GM19455 (cell line): ENCODE measurements around the gene UBE2QL1.

Experiments
- ATAC-seq: cut with Tn5 transposase; IDR thresholded peaks from one replicate; pipeline ENCODE4 v1.9.1; 2021; ENCODE audit not compliant: unreplicated experiment

Gene UBE2QL1

DNA sequence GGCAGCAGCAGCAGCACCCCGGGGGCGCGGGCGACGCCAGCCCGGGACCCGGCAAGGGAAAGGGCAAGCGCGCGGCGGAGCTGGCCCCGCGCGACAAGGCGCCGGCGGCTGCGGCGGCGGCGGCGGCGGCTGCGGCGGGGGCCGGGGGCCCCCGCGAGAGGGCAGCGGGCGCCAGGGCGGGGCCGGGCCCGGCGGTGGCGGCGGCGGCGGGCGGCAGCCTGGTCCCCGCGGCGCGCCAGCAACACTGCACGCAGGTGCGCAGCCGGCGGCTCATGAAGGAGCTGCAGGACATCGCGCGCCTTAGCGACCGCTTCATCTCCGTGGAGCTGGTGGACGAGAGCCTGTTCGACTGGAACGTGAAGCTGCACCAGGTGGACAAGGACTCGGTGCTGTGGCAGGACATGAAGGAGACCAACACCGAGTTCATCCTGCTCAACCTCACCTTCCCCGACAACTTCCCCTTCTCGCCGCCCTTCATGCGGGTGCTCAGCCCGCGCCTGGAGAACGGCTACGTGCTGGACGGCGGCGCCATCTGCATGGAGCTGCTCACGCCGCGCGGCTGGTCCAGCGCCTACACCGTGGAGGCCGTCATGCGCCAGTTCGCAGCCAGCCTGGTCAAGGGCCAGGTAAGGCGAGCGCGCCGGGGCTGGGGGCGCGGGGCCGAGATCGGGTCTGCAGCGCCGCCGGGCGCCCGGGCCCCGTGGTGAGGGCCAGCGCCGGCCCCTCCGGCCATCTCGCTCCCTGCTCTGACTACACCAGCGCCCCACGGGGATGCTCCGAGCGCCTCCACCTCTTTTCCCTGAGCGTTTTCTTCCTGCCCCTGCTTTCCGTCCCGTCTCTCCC, at the start of gene UBE2QL1:
UBE2QL1 (plus strand) TSS at position 238 of the 843 bp plus-strand sequence; CDS start at position 273, 35 bp downstream.
- ATAC-seq = peak; percentile 63

GRCh38 chr5:6399980-6400910, 48.4 kb upstream of the UBE2QL1 start:
- no peak for ATAC-seq

DNA sequence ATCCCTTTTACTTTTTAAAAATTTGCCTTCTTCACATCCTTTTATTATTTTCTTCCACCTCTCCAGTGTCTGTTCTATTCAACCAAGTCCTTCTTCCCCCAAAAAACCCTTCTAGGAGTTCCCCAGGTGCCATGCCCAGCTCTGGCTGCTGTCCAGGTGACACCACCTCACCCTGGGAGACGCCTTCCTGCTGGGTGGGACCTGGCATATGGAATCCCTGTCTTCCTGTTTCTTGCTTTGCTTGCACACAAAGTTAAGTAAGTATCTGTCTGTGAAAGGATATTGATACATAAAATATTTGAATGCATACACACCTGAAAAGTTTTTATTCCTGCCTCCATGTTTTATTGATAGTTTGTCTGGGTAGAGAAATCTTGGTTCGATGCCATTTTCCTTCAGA, 47.2 kb upstream of the UBE2QL1 start:
- ATAC-seq = no peak

- no peak for ATAC-seq
Observed at GRCh38 chr5:6402939-6403338, 45.7 kb upstream of the UBE2QL1 start.

- no peak for ATAC-seq
Observed at GRCh38 chr5:6403416-6403815, 45.2 kb upstream of the UBE2QL1 start.

- no peak for ATAC-seq
Observed at GRCh38 chr5:6404129-6404528, 44.5 kb upstream of the UBE2QL1 start.

DNA sequence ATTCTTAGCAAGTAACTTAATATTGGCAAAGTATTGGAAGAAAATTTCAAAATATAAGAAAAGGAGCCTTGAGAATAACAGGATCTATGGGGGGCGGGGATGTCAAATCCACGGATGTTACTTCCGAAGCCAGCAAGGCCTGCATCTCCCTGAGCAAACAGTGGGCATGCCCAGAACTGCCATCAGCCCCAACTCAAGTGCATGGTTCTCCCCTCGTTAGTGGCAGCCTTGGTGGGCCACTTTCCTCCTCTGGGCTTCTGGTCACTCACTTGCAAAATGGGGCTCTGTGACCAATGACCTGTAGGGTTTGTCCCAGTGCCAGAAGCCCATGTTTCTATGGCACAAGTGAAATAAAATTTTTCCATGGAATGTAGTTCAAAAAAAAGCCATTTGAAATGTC, 43.1 kb upstream of the UBE2QL1 start:
- ATAC-seq = no peak

DNA sequence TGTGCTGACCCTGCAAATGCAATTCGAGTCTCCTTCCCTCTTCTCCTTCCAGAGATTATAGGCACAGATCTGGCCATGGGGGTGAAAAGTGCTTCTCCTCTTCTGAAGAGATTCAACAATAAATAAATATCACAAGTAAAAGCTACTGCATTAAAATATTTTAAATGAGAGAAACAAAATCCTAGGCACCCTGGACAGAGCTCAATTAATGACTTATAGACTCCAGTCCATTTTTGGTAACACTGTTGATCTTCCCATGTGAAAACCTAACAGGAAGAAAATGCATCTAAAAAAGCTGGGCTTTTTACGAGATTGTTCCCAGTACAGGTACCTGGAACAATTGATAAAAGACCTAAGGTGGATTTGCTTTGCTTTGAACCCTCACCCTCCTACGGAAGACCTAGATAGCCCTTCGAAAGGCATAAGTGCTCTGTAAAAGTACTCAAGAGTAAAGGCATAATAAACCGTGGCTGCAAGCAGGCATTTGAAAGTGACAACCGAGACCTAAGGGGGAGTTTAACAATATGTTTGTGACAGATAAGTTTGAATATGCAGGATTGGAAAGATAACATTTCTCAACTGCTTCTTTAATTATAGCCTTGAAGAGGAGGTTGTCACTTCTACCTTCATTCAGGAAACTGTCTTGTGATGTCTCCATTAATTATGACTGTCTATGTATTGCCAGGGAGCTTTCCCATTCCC, 41.0 kb upstream of the UBE2QL1 start:
- ATAC-seq = no peak

DNA sequence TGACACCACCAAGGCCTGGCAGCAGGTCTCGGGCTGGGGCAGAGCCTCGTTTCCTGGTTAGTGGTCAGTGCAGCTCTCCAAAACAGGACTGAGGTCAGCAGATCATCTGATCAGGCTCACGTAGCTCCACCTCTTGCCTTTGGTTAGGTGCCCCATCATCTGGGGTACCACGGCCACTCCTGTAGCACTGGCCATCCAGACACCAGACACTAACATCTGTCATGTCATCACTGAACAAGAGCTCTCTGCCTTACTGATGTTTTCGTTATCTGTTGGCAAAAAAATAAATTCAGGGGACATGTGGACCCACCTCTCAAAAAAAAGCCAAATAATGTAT, 40.4 kb upstream of the UBE2QL1 start:
- ATAC-seq = no peak

DNA sequence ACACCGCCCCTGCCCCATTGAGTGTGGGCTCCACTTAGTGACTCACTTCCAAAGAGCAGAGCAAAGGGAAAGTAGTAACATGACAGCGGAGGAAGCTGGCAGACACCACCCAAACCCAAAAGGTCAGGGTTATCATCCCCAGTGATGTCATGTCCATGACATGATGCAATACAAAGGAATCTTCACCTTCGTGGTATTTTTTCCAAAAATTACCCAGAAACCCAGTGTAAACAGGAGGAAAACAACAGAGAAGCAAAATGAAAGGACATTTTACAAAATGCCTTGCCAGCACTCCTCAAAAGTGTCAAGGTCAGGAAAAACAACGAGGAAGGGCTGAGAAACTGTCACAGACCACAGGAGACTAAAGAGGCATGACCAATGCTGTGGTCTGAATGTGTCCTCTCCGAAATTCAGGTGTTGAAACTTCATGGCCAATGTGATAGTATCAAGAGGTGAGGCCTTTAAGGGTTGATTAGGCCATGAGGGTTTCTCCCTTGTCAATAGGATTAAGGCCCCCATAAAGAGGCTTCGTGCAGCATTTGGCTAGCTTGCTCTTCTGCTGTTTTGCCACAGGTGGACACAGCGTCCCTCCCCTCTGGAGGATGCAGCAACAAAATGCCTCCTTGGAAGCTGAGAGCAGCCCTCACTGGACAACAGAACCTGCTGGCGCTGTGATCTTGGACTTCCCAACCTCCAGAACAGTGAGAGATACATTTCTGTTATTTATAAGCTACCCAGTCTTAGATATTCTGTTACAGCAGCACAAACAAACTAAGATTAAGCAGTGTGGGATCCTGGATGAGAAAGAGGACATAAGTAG, 39.8 kb upstream of the UBE2QL1 start:
- no peak for ATAC-seq

- ATAC-seq = no peak
Observed at GRCh38 chr5:6410421-6410820, 38.2 kb upstream of the UBE2QL1 start.

DNA sequence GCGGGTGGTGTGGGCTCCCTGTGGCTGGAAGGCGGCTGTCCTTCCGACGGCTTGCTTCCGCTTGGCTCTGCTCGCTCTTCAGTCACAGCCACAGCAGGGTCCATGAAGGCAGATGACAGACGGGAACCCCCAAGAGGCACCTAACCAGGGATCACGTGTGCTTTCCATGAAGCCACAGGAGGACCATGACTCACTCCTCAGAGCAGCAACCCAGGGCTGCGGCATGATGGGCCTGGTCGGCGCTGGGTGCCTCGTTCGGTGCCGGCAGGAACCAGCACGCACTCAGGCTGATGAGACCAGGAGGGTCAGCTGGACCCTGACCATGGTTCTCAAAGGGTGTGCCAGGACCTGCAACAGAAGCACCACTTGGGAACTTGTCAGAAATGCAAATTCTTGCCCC, 37.5 kb upstream of the UBE2QL1 start:
- ATAC-seq = no peak

GRCh38 chr5:6412811-6413210, 35.8 kb upstream of the UBE2QL1 start:
- ATAC-seq = no peak

- no peak for ATAC-seq
Observed at GRCh38 chr5:6417657-6418056, 31.0 kb upstream of the UBE2QL1 start.

DNA sequence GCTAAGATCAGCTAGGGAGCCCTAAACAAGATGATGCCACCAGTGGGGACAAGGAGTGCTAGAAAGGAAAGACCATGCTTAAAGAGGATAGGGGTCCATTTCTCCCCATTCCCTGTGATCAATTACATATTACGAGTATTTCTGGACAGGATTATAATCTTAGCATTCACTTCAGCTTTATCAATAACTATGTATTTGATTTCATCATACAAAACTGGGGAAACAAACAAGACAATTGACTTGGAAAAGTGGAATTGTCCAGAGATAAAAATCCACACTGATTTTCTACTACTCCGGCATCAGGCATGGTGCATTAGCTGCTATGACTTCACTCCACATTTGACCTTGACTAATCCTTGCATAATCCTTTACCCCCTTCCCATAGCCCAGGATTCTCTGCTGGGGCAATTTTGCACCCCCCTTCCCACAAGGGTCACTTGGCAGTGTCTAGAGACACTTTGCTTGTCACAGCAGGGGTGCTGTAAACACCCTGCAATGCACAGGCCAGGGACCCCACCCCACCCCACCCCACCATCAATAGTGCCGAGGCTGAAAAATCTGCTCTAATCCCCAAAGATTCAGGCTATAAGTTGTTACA, 29.9 kb upstream of the UBE2QL1 start:
- ATAC-seq = no peak

GRCh38 chr5:6419340-6419852, 29.3 kb upstream of the UBE2QL1 start:
- ATAC-seq = no peak

DNA sequence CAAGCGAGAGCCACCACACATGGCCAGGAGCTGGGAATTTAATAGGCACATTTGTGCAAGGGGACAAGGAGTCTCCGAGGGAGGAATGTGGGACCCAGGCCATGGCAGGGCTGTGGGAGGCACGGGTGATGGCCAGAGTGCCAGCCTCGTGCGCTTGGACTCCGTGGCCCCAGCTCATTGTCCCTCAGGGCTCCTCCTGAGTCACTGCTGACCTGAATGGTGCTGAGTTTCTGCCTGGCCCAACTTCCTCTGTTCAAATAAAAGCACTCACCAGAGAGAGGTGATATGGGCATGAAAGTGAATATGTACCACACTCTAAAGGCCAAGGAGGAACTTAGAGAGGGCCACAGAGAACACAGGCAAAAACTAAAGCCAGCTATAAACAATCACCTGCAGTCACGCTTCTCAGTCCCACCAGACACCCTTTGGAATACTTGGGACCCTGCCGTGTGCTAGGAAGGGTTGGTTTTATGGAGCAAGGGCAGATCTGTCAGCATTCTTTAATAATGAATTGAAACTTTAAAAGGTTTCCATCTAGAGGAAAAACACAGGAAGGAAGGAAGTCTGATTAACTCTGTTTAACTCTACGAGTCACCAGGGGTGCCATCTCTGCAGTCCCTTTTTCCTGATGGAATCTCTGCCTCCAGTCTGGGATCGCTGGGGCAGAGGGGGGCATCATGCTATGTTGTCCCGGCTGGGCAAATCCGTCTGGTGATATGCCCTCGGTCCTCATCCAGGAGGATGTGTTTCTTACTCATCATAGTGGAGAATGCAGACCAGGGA, 25.1 kb upstream of the UBE2QL1 start:
- no peak for ATAC-seq

DNA sequence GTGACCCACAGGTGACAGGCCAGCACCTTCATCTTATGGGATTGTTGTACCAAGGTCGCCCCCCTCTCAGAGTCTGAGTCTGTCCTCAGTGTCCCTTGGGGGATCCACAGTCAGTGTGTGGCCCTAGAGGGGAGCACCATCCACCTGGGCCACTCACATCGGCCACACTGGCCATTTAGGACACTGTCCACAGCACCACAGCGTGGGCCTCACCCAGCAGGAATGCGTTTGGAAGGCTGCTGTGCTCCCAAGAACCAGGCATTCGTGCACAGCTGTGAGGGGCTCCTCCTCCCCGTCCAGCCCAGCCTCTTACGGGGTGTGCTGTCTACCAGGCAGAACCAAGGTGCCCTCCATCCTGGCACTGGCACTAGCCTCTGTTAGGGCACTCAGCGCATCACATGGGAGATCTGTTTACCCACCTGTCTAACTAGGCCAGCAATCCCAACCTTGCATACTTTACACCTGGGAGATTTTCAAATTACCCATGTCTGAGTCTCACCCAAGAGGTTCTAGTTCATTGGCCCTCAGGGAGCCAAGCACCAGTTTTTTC, 24.5 kb upstream of the UBE2QL1 start:
- no peak for ATAC-seq

- ATAC-seq = no peak
Observed at GRCh38 chr5:6424700-6425099, 24.0 kb upstream of the UBE2QL1 start.
